AG10803 (cell line): ENCODE results near the gene BMERB1.

Source experiments
- DNase-seq: peaks from one replicate; pipeline ENCODE4 v3.0.0; 2010; ENCODE audit warnings: low read depth
- H3K4me3 ChIP-seq: 2 replicates; pipeline ENCODE4 v1.5.1; 2011; ENCODE audit warnings: mild to moderate bottlenecking, low read length, control low read depth
- CTCF ChIP-seq: conservative IDR thresholded peaks from 2 replicates; pipeline ENCODE4 v1.5.1; 2011; ENCODE audit warnings: mild to moderate bottlenecking, low read length, control low read depth, inconsistent platforms

Gene BMERB1

GRCh38 chr16:15621889-15622288 is 187.5 kb downstream of the BMERB1 start:
- no peak for DNase-seq
- no peak for TF ChIP-seq CTCF
- no peak overlapping the region for H3K4me3 ChIP-seq

GRCh38 chr16:15631730-15632409 is 197.5 kb downstream of the BMERB1 start:
- no peak overlapping the region for H3K4me3 ChIP-seq
- no peak for DNase-seq
- TF ChIP-seq CTCF = no peak

- no peak for DNase-seq
- no peak for TF ChIP-seq CTCF
- no peak overlapping the region for H3K4me3 ChIP-seq
Observed at GRCh38 chr16:15635926-15636325, 201.5 kb downstream of the BMERB1 start.

GRCh38 chr16:15636392-15636873 is 202.0 kb downstream of the BMERB1 start:
- no peak for DNase-seq
- H3K4me3 ChIP-seq = no peak overlapping the region
- TF ChIP-seq CTCF = no peak
